HG02610 (cell line): Measurements from ENCODE around the gene SLX9.

Experiments
- ATAC-seq: cut with Tn5 transposase; IDR thresholded peaks from one replicate; pipeline ENCODE4 v1.9.1; 2021; ENCODE audit warnings: mild to moderate bottlenecking, moderate library complexity; ENCODE audit not compliant: unreplicated experiment

SLX9 gene

GRCh38 chr21:44999972-45000636 is 60.3 kb downstream of the SLX9 start:
- ATAC-seq: no peak

DNA sequence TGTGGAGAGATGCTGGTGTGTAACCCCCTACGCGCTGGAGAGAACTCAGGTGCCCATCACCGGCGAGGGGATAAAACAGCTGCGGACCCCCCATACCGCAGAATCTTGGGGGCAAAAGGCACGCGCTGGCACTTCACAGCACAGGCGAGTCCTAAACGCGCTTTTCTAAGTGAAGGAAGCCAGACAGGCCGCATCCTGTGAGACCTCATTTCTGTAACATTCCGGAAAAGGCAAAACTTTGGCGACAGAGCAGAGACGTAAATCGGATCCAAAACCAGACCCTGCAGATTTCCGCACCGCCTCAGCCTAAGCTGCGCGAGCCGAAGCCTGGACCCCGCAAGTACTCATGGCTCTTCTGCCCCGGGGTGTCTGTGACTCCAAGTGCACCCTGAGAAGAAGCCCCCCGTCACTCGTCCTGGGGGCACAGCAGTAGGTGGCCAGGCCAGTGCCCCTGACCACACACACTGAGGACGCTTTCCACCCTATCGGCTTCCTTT is 60.9 kb downstream of the SLX9 start:
- no peak for ATAC-seq

- ATAC-seq: no peak
These were observed 61.6 kb downstream of the SLX9 start for GRCh38 chr21:45001134-45002095.

DNA sequence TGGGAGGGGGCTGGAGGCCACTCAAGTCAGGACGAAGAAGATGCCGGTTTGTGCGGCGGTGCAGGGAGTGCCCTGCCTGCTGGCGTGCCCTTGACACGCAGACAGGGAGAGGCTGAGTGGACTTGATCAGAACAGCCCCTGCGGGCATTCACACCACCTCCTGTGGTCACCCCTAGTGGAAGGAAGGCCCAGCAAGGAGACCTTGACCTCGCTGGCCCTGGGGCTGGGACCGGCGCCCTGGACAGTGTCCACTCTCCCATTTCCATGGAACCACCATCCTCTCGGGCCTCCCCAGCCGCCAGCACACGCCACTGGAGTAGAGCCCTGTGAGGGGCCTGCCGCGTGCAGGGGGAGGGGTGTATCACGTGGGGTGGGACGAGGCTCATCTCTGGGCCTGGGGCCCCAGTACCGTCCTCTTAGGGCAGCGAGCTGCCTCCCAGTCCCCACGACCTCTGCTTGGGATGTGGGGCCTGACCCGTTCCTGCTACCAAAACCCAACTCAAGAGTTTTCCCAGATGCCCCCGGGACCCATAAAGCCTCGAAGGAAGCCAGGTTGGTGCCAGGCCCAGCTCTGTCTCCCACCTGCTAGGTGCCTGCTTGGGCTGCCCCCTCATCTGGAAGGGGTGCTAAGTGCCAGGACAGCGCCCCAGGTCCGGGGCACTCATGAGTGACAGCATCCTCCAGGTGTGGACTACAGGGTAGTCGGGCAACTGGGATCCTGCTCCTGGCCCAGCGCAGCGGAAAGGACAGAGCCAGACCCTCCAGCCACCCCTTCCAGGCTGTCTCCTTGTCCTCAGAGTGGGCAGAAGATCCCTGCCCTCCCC is 62.8 kb downstream of the SLX9 start:
- ATAC-seq: no peak

DNA sequence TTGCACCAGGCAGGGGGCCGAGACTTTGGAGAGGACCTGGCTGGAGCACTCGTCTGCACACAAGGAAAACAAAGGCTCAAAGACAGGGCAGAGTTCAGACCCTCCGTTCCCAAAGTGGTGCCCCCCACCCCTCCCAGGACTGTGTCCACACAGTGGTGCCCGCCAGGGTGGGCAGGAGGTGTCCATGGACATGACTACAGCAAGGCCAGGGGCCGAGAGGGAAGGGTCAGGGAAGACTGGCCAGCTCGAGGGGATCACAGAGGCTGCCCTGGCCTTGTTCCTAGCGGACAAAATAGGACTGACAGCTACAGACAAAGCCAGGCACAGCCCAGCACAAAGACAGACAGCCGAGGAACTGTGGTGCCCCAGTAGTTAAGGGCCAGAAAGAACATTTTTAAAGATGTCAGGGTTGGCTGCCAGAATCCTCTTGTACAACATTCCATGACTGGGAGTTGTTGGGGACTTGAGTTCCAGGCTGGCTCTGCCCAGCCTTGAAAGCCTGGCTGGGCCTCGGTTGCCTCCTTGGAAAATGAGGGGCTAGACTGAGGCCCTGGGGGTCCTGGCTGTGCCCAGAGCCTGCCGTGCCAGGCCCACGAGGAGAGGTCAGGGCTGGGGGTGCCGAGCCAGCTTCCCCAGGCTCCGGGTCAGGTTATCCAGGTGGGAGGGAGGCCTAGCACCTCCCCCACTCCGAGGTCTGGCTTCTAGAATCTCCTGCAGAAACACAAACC is 63.7 kb downstream of the SLX9 start:
- no peak for ATAC-seq

GRCh38 chr21:45004059-45004422 is 64.2 kb downstream of the SLX9 start:
- no peak for ATAC-seq

DNA sequence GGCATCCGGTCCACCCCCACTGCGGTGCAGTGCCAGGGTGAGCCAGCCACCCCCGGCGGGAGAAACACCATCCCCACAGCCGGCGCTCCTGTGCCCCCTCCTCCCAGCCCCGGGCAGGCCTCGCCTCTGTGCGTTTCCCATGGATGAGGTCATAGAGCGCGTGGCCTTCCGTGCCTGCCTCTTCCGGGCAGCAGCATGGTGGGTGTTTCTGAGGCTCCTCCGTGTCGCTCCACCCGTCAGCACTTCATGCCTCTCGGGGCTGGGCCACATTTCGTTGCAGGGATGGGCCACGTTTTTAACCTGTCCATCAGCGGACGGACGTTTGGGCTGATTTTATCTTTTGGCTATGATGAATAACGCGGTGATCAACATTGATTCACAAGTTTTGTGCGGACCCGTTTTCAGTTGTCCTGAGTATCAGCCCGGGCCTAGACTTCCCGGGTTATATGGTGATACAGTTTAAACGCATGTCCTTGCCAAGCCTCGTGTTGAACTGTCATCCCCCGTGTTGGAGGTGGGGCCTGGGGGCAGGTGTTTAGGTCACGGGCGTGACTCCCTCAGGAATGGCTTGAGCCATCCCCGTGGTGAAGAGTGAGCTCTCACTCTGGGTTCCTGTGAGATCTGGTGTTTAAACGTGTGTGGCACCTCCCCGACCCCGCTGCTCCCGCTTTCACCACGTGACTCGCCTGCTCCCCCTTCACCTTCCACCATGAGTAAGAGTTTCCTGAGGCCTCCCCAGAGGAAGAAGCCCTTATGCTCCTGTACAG is 64.8 kb downstream of the SLX9 start:
- no peak for ATAC-seq

GRCh38 chr21:45006536-45007095 is 66.8 kb downstream of the SLX9 start:
- ATAC-seq: no peak

DNA sequence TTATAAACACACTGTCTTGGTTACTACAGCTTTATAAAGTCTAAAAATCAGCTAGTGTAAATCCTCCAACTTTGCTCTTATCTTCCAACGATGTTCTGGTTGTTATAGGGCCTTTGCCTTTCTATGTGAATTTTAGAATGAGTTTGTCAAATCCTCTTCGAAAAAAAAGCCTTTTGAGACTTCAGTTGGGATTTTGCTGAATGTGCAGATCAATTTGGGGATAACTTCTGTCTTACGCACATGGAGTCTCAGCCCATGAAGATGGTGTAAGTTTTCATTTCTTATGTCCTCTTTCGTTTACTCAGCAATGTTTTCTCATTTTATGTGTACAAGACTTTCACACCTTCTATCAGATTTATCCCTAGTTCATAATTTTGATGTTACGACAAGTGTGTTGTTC is 69.8 kb downstream of the SLX9 start:
- ATAC-seq: no peak

DNA sequence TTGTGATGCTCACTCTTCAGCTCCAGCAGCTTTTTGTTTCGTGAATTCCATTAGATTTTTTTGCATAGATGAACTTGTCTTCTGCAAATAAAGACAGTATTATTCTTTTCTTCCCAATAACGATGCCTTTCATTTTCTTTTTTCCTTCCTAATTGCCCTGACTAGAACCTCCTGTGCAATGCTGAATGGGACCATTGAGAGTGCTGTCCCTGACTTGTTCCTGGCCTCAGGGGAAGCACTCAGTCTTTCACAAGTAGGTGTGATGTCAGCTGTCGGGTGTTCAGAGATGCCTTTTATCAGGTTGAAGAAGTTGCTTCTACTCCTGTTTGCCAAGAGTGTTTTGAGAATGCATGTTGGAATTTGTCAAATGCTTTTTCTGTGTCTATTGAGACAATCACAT is 70.3 kb downstream of the SLX9 start:
- ATAC-seq: no peak

DNA sequence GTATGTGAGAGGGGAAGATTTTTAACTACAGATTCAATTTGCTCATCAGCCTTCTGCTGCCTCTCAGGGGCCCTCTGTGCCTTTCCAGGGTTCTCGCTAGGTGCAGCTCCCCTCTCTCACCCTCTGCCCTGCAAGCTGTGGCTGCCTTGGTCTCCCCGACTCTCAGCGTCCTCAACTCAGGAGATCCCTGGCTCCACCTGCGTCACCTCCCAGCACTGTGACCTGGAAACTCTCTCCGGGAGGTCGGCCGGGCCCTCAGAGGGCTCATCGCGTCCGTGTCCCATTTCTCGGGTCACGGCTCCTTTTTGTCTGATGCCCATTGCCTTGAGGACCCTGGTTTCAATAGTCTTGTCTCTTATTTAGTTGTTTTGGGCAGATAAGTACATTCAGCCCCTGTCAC is 71.0 kb downstream of the SLX9 start:
- ATAC-seq: no peak

DNA sequence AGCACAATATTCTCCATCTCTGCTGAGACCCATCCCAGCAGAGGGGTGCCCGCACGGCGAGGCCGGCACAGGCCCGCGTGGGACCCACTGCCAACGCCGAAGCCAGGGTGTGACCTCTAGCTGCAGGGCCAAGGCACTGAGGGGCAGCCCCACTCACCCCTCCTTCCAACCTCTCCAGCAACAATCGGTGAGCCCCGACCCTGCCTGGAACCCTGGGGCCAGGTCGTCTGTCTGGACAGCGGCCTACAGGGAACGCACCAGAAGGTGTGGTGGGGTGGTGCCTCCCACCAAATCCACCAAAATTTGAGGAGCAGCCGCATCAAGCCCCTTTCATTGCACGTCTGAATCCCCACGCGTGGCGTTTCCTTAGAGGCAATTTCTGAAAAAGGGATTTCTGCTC is 71.6 kb downstream of the SLX9 start:
- ATAC-seq: no peak

- no peak for ATAC-seq
These were observed 72.3 kb downstream of the SLX9 start for GRCh38 chr21:45011911-45012661.

DNA sequence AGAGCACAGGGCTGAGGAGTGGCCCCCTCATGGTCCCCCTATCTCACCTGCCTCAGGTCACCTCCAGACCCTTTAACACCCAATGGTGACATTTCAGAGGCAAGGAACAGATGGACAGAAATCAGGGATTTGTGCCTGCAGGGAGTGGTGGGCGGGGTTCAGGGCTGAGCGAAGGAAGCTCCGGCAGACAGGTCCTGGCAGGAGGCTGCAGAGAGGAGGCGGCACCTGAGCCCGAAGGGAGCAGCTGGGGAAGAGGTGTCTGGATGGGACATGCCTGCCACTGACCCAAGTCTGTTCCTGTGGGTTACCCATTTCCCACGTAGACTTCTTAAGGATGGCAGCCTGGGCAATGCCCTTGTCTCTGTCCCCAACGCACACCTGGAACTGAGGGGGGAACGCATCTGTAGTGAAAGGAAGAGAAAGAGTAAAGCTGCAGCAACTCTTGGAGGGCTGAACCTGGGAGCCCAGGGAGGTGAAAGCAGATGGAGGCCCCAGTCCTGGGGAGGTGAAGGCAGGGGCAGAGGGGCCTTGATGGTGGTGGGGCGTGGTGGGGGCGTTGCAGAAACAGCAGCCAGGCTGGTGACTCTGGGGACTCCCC is 72.9 kb downstream of the SLX9 start:
- no peak for ATAC-seq

DNA sequence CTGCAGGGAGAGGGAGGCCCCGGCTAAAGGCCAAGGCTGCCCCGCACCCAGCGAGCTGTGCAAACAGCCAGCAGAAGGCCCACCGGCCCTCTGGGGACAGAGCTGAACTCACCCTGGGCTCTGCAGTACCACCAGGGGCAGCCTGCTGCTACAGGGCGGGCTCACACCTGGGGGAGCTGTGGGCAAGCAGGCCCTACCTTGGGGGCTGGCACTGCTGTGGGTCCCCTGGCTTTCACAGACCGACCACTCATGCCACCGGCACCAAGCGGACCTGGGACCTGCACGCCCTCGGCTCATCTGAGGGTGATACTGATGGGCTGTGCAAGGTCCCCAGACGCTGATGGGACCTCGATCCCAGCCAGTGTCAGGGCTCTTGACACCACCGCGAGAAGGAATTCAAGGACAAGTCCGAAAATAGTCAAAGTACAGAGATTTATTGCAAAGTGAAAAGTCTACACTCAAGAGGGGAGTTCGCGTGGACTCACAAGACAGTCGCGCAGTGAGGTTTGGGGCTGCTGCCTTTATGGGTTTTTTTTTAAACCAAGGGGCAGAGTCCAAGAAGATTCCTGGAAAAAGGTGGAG is 73.5 kb downstream of the SLX9 start:
- ATAC-seq: no peak

DNA sequence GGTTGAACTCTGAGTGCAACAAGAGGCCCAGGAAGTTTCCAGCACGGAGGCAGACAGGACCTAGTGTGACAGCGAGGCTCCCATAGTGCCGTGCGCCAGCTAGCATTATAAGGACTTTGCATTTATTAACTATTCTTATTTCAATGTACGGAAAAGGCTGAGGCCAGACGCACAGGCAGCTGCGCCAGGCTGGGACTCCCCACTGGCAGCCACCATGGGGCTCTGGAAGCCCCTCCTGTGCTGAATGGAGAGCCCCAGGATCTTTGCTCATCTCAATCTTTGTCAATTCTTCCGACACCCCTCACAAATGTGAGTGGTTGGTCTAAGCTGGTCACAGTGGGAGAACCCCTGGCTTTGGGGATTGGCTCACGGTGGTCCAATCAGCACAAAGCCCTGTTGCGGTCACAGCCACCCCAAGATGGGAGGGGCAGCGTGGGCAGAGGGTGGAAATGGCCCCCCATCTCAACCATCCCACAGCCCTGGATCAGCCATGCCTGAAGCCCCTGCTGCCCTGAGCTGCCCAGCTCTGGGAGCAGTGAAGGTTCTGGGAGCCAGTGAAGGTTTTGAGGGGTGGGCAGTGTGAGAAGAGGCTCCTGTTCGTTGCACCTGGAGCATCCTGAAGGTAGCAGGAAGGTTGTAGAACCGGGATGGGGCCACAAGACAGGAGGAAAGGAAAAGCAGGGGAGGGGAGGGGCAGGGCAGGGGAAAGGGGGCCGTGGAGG is 75.1 kb downstream of the SLX9 start:
- no peak for ATAC-seq

GRCh38 chr21:45015469-45015860 is 75.6 kb downstream of the SLX9 start:
- no peak for ATAC-seq

- no peak for ATAC-seq
These were observed 76.2 kb downstream of the SLX9 start for GRCh38 chr21:45016031-45016405.
